Ascending aorta (tissue), 2 donors: Measurements from ENCODE around the gene NDST3. TPM values are rescaled to one million over a fixed set of nuclear protein-coding genes. Genes with fewer than 3 reads are reported as not detected.
A peak's percentile ranks its signal among the peaks of the same experiment; 100 is the strongest.

Experiments used
- DNase-seq, 2 donors: peaks; one replicate each; pipeline ENCODE4 v3.0.0-alpha.2; 2019; ENCODE audit warnings: low spot score in 2 of 2
- H3K27ac ChIP-seq, 2 donors: fragments of 200-600 bp; sonication (generic); one replicate each; pipeline ENCODE4 v1.5.1; 2016 to 2017; ENCODE audit warnings: mild to moderate bottlenecking in 1 of 2
- H3K27me3 ChIP-seq: fragments of 200-600 bp; sonication (generic); one replicate; pipeline ENCODE4 v1.5.1; 2017
- H3K36me3 ChIP-seq, 2 donors: fragments of 200-600 bp; sonication (generic); one replicate each; pipeline ENCODE4 v1.5.1; 2016
- H3K4me1 ChIP-seq, 2 donors: fragments of 200-600 bp; sonication (generic); one replicate each; pipeline ENCODE4 v1.5.1; 2016 to 2017; ENCODE audit warnings: mild to moderate bottlenecking in 1 of 2
- H3K4me3 ChIP-seq, 2 donors: fragments of 200-600 bp; sonication (generic); one replicate each; pipeline ENCODE4 v1.5.1; 2016 to 2017; ENCODE audit warnings: mild to moderate bottlenecking in 1 of 2
- H3K9me3 ChIP-seq, 2 donors: fragments of 200-600 bp; sonication (generic); one replicate each; pipeline ENCODE4 v1.5.1; 2016
- intact Hi-C: fragments of 100-400 bp; cut with DNase I; formaldehyde crosslinking; loops from one replicate; pipeline ENCODE4 v1.15.1; 2023
- total RNA-seq: library from RNA; depleted of rRNA; stranded (reverse); fragments of >200 nt; gene quantifications from one replicate; pipeline ENCODE4 v1.1.0, GENCODE V29; 2016
- TF ChIP-seq, protein P1 (sequence below), 3 experiments: fragments of 200-600 bp in 2 of 3; fragments of 450-650 bp in 1 of 3; sonication (generic) in 2 of 3; IDR thresholded peaks; one replicate each; pipeline ENCODE4 v1.5.1; 2016 to 2019; ENCODE audit warnings: antibody characterized with exemption in 3 of 3, mild to moderate bottlenecking in 1 of 3, moderate library complexity in 1 of 3

Gene NDST3
- total RNA-seq, 1 donor from 2014 or later: not detected

DNA sequence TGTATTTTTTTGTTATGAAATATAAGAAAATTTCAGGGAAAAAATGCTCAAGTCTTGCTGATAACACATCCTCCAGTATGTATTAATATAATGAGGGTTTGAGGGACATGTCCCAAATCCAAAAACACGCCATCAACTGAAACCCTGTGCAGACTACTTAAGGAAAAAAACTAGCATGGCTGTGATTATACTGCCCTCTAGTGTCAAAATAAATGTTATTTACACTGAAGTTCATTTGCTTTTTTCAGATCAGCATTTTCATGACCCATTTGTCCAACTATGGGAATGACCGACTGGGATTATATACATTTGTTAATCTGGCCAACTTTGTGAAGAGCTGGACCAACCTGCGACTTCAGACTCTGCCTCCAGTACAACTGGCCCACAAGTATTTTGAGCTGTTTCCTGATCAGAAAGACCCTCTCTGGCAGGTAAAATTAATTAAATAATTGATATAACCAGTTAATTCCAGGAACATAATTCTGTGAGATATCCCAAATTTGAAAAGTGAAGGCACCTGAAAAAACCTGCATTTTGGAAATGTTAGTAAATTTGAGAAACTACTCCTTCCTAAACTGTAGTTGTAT is 190.1 kb downstream of the NDST3 start:
- TF ChIP-seq, protein P1, sequence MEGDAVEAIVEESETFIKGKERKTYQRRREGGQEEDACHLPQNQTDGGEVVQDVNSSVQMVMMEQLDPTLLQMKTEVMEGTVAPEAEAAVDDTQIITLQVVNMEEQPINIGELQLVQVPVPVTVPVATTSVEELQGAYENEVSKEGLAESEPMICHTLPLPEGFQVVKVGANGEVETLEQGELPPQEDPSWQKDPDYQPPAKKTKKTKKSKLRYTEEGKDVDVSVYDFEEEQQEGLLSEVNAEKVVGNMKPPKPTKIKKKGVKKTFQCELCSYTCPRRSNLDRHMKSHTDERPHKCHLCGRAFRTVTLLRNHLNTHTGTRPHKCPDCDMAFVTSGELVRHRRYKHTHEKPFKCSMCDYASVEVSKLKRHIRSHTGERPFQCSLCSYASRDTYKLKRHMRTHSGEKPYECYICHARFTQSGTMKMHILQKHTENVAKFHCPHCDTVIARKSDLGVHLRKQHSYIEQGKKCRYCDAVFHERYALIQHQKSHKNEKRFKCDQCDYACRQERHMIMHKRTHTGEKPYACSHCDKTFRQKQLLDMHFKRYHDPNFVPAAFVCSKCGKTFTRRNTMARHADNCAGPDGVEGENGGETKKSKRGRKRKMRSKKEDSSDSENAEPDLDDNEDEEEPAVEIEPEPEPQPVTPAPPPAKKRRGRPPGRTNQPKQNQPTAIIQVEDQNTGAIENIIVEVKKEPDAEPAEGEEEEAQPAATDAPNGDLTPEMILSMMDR (IDR thresholded peaks at IDR 0.05): peak; percentile 9 to 57 (median 46)
- no peak overlapping the region for H3K27ac ChIP-seq
- intact Hi-C loops: no loop called here
- H3K9me3 ChIP-seq: no peaks in the 10 kb centered on the region
- no peaks in the 10 kb centered on the region for H3K4me1 ChIP-seq
- no peak overlapping the region for H3K4me3 ChIP-seq
- H3K27me3 ChIP-seq: no peaks in the 10 kb centered on the region
- no peak for DNase-seq
- no peaks in the 10 kb centered on the region for H3K36me3 ChIP-seq

DNA sequence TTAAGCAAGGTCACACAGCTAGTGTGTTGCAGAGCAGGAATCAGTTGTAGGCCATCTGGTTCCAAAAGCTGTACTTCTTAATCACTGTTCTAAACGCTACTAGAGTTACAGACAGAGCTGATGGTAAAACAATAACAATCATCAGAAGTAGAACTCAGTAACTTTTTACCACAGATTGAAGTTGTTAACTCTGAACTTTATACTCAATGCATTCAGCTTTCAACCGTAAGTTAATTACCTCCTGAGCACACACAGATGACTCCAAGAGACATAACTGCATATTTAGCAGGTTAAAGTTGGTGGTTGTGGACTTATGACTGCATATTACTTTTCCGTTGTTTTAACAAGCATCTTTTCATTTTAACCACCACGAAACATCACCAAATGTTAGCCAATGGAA is 191.2 kb downstream of the NDST3 start:
- DNase-seq: no peak
- Histone ChIP-seq H3K4me3 (no peak overlapping the region), H3K36me3 (no peaks in the 10 kb centered on the region), H3K9me3 (no peaks in the 10 kb centered on the region), H3K27me3 (no peaks in the 10 kb centered on the region), H3K4me1 (no peaks in the 10 kb centered on the region), H3K27ac (no peak overlapping the region)
- TF ChIP-seq, protein P1 (IDR thresholded peaks at IDR 0.05): no peak
- intact Hi-C loops: no loop called here

DNA sequence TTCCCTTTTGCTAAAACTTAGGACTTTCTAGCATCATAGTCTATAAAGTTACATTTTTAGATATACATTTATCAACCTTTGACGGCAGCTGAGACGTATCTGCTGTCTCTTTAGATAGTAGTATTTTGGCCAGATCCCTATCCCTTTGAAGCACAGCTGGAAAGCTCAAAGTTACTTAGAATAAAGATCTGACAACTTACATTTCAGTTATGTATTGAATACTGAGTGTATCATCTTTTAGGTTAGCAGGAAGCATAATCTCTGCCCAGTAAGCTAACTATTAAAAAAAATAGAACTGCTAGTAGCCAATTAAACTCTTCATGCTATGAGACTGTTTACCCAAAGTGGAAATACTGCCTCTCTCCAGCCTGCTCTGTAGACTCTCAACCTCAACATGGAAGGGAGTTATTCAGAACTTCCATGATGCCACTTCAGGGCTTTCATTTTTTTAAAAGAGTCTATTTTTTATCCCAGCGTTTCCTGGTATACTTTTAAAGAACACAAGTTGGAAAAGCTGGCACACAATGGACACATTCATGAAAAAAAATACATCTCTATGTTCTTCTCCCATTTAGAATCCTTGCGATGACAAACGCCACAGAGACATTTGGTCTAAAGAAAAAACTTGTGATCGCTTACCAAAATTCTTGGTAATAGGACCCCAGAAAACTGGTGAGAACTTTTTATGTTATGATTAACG is 192.2 kb downstream of the NDST3 start:
- no peaks in the 10 kb centered on the region for H3K4me1 ChIP-seq
- no peaks in the 10 kb centered on the region for H3K36me3 ChIP-seq
- H3K9me3 ChIP-seq: no peaks in the 10 kb centered on the region
- intact Hi-C loops: no loop called here
- no peak for DNase-seq
- no peaks in the 10 kb centered on the region for H3K27me3 ChIP-seq
- TF ChIP-seq, protein P1 (IDR thresholded peaks at IDR 0.05): no peak
- H3K27ac ChIP-seq: no peak overlapping the region
- H3K4me3 ChIP-seq: no peak overlapping the region

DNA sequence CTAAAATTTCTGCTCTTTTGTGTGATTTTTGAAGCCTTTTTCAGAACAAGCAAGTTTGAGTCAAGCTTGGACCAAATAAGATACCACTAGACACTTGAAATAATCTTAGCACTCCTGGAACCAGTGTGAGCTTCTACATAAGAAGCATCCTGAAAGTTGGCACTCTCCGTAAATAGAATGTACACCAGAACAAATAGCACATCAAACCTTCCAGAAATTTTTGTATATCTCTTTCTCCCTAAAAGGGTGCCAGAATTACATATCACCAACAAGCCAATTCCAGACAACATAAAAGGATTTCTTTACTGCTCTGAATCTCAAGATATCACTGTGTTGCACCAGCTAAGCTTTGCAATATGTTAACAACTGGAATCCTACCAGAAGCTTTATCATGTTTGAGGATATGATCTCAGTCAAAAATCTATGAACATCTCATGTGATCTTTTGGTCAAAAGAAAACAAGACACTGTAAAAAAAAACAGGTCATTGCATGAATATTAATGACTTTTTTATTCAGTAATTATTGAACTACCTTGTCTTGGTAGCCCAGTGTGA is 201.4 kb downstream of the NDST3 start:
- no peak overlapping the region for H3K4me3 ChIP-seq
- H3K4me1 ChIP-seq: no peaks in the 10 kb centered on the region
- DNase-seq: no peak
- H3K9me3 ChIP-seq: no peaks in the 10 kb centered on the region
- no peak overlapping the region for H3K27ac ChIP-seq
- intact Hi-C loops: no loop called here
- H3K36me3 ChIP-seq: no peaks in the 10 kb centered on the region
- no peaks in the 10 kb centered on the region for H3K27me3 ChIP-seq
- TF ChIP-seq, protein P1 (IDR thresholded peaks at IDR 0.05): no peak

DNA sequence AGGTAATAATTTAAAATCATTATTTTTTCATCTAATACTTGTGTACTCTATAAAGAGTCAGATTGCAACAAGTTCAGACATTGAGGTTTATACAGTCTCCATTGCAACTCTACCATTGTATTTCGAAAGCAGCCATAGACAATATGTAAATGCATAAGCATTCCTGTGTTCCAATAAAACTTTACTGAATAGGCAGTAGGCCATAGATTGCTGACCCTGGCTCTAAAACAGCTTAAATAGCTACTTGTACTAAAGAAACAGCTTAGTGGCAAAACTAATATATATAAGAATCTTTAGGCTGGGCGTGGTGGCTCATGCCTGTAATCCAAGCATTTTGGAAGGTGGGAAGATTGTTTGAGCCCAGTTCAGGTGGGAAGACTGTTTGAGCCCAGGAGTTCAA is 203.2 kb downstream of the NDST3 start:
- H3K27me3 ChIP-seq: no peaks in the 10 kb centered on the region
- no peaks in the 10 kb centered on the region for H3K36me3 ChIP-seq
- H3K4me1 ChIP-seq: no peaks in the 10 kb centered on the region
- no peak for DNase-seq
- no peaks in the 10 kb centered on the region for H3K9me3 ChIP-seq
- no peak overlapping the region for H3K4me3 ChIP-seq
- TF ChIP-seq, protein P1 (IDR thresholded peaks at IDR 0.05): no peak
- intact Hi-C loops: no loop called here
- no peak overlapping the region for H3K27ac ChIP-seq
